ENCODE data around the gene TRHDE.

Gene TRHDE

GRCh38 chr12:72272091-72272661 lies at the start of gene TRHDE:
TSS of gene TRHDE (plus strand) at chr12:72272370. CDS start at chr12:72272644, 274 bp downstream.
- DNase-seq = no peak

- DNase-seq = no peak
Observed at GRCh38 chr12:72226510-72226909, 45.7 kb upstream of the TRHDE start.

- DNase-seq = no peak
Observed at GRCh38 chr12:72228424-72228823, 43.7 kb upstream of the TRHDE start.

DNA sequence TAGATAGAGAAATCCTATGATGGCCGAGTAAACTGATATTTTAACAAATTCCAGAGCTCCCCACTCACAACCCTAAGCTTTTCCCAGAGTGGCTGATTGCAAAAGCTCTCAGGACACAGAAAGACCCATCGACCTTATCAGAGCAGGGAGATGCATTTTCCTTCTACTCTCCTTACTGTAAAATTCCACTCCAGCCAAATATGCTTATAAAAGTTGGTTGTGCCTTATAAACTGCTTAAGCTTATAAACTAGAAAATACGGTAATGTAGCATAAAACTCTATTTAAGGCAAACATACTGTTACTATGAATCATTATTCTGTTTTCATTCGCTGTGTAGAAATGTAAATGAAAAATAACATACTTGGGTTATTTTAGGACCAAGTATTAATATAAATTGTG lies 41.6 kb upstream of the TRHDE start:
- DNase-seq = no peak

- no peak for DNase-seq
Observed at GRCh38 chr12:72234886-72235285, 37.3 kb upstream of the TRHDE start.

GRCh38 chr12:72236071-72236705 lies 36.0 kb upstream of the TRHDE start:
- DNase-seq = no peak

GRCh38 chr12:72241552-72241951 lies 30.6 kb upstream of the TRHDE start:
- DNase-seq = no peak

GRCh38 chr12:72242946-72243345 lies 29.2 kb upstream of the TRHDE start:
- DNase-seq = no peak

- DNase-seq = no peak
Observed at GRCh38 chr12:72246370-72246769, 25.8 kb upstream of the TRHDE start.

GRCh38 chr12:72250346-72250745 lies 21.8 kb upstream of the TRHDE start:
- no peak for DNase-seq

DNA sequence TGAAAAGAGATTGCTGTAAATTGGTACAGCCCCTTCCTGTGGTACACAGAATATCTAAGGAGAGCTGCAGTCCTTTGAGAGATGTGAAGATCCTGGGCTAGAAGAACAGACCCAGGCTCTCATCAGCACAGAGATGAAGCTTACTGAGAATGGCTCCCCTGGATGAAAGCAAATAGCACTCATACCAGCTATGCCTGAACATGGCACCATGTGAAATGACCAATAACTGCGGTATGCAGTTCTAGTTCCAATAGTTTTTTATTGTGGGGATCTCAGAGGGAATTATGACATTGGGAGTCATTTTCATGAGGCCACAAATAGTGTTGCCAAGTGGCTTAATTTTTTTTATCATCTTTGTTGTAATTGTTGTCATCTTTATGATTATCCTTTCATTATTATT lies 15.4 kb upstream of the TRHDE start:
- no peak for DNase-seq

DNA sequence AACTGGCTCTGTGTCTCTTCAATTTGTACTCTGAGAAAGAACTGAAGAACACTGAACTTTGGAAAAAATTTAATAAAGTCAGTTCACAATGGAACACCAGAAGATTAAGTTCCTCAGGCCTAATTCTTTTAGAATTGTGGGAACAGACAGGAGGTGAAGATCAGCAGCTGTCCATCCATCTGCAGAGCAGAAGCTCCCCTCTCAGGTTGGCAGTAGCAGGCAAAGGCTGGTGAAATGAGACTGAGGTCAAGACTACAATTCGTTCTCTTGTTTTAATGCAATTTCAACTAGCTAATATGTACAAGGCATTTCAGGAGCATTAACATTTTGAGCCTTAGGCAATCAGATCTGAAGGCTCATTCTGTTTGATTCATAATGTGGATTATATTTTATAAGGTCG lies 10.3 kb upstream of the TRHDE start:
- no peak for DNase-seq

- DNase-seq = no peak
Observed at GRCh38 chr12:72264548-72265175, 7.5 kb upstream of the TRHDE start.

DNA sequence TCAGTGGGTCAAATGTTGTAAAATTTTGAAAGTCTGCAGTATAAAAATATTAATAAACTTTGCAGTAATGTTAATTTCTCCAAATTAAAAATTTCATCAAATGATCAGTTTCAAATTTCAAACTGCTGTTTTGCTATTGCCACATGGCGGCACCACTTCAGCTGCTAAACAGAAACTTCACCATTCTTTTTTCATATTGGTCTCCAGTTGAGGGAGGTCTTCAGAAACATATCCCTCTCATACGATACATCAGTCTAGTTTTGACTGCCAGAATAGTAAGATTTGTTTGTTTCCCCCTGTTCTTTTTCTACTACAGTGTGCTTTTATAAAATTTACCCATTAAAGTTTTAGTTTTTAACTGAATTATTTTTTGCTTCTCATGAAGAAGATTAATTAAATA lies 4.2 kb upstream of the TRHDE start:
- no peak for DNase-seq

GRCh38 chr12:72268386-72268785 lies 3.8 kb upstream of the TRHDE start:
- no peak for DNase-seq

DNA sequence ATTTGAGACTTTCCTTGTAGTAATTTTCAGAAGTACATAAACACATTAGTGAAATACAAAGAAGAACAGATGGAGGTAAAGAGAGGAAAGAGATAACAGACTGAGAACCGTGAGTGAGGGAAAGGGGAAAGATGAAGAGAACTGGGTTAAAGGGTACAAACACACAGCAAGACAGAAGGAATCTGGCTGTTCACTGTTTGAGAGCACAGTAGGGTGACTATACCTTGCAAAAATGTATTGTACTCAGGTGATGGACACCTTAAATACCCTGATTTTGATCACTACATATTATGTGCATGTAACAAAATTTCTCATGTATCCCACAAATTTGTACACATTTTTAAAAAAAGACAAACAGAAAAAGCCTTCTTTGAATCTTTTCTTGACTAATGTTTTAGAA lies 2.7 kb upstream of the TRHDE start:
- no peak for DNase-seq

GRCh38 chr12:72270246-72270645 lies 1.9 kb upstream of the TRHDE start:
- DNase-seq = no peak

DNA sequence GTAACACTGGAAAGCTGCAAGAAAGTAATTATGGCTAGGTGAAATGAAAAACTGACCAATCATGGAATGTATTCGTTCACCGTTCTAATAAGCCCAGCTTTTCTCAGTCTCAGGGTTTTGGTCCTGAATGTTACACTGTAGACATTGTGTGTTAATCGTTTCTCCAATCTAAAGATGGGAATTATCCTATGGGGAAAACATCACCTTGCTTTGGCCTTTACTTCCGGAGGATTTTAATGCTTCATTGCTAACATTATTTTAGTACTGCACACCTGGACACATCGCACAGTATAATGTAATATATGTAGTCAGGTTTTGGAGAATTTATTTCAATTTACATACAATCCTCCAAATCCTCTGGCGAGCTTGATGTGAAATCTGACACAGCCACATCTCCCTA lies 1.2 kb upstream of the TRHDE start:
- no peak for DNase-seq

DNA sequence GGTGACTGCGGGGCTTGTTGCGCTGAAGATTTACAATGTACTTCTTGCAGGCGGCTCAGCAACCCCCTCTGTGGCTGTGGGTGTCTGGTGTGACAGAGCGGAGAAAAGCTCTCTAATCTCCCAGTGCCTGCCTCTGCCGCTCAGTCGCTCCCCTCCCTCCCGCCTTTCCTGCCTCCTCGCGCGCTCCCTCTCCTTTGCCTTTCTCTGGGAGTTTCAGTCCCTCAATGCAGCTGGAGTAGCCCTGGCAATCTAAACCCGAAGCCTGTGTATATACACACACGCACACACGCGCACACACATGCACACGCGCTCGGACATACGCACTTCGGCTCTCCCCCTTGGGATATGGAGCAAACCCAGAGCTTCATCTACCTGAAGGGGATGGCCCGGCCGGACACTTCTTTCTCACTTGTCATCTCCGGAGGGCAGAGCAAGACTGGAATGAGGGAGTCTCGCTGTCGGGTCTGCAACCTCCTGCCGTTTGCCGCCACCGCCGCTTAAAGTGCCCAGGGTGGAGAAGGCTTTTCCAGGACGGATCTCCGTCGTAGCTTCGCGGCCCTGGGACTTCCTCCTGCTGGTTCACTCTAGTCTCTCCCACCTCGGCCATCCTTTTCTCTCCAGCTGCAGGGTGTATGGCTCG lies 599 bp upstream of the TRHDE start:
- no peak for DNase-seq

DNA sequence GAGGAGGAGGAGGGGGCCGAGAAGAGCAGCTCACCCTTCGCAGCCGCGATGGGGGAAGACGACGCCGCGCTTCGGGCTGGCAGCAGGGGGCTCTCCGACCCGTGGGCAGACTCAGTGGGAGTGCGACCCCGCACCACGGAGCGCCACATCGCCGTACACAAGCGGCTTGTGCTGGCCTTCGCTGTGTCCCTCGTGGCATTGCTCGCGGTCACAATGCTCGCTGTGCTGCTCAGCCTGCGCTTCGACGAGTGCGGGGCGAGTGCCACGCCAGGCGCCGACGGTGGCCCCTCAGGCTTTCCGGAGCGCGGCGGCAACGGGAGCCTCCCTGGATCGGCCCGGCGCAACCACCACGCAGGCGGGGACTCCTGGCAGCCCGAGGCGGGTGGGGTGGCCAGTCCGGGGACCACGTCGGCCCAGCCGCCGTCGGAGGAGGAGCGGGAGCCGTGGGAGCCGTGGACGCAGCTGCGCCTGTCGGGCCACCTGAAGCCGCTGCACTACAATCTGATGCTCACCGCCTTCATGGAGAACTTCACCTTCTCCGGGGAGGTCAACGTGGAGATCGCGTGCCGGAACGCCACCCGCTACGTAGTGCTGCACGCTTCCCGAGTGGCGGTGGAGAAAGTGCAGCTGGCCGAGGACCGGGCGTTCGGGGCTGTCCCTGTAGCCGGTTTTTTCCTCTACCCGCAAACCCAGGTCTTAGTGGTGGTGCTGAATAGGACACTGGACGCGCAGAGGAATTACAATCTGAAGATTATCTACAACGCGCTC lies 745 bp downstream of the TRHDE start:
- DNase-seq = no peak

DNA sequence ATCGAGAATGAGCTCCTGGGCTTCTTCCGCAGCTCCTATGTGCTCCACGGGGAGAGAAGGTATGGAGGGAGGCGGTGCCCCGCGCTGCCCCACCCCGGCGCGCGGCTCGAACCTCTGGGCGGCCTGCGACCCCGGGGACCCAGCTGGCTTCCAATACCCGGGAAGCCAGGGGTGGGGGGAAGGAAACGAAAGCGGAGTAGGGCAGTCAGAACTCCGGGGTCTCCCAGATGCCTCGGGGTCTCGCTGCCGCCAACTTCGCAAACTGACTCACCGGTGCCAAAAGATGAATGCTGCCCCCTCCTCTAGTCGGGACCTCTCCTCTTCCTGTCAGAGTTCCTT lies 1.3 kb downstream of the TRHDE start:
- no peak for DNase-seq

GRCh38 chr12:72273851-72274351 lies 1.7 kb downstream of the TRHDE start:
- DNase-seq = no peak

GRCh38 chr12:72274931-72275330 lies 2.8 kb downstream of the TRHDE start:
- DNase-seq = no peak

Data from CD4-positive, alpha-beta T cell treated with Interleukin-17A for 1 hour (primary cell).